ENCODE results near the gene RRP36. TPM values are rescaled to one million over a fixed set of nuclear protein-coding genes. Genes with fewer than 3 reads are reported as not detected.

RRP36 gene
- total and polyA plus RNA-seq, 2 donors from 2014 or later, result 49.2 to 55.2 TPM

DNA sequence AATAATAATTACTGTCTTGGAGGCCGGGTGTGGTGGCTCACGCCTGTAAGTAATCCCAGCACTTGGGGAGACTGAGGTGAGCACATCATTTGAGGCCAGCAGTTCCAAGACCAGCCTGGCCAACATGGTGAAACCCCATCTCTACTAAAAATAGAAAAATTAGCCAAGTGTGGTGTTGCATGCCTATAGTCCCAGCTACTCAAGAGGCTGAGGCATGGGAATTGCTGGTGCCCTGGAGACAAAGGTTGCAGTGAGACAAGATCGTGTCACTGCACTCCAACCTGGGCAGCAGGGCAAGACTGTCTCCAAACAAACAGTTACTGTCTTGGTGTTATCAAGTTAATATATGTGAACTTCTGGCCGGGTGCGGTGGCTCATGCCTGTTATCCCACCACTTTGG, 4.9 kb downstream of the RRP36 start:
- Histone ChIP-seq H3K9me3 (ENCODE audit: control insufficient read depth in 2 of 3, insufficient read depth in 1 of 3, low read length in 3 of 3) (no peaks in the 10 kb centered on the region), H3K9ac (ENCODE audit: low read length in 3 of 3) (no peak overlapping the region), H3K4me1 (ENCODE audit: control insufficient read depth in 2 of 3, insufficient read depth in 2 of 3, low read depth in 1 of 3, low read length in 3 of 3) (no peaks in the 10 kb centered on the region), H3K4me3 (ENCODE audit: low read length in 3 of 3) (no peak overlapping the region), H3K27me3 (ENCODE audit: control insufficient read depth, insufficient read depth, low read length) (no peaks in the 10 kb centered on the region), H3K36me3 (ENCODE audit: control insufficient read depth in 2 of 3, insufficient read depth in 3 of 3, low read length in 3 of 3) (peaks cover 7 to 38% (median 29%) of the 10 kb centered on the region in 3 donors), H3K27ac (ENCODE audit: low read depth in 2 of 2, low read length in 2 of 2) (no peak overlapping the region)
- TF ChIP-seq, protein P1, sequence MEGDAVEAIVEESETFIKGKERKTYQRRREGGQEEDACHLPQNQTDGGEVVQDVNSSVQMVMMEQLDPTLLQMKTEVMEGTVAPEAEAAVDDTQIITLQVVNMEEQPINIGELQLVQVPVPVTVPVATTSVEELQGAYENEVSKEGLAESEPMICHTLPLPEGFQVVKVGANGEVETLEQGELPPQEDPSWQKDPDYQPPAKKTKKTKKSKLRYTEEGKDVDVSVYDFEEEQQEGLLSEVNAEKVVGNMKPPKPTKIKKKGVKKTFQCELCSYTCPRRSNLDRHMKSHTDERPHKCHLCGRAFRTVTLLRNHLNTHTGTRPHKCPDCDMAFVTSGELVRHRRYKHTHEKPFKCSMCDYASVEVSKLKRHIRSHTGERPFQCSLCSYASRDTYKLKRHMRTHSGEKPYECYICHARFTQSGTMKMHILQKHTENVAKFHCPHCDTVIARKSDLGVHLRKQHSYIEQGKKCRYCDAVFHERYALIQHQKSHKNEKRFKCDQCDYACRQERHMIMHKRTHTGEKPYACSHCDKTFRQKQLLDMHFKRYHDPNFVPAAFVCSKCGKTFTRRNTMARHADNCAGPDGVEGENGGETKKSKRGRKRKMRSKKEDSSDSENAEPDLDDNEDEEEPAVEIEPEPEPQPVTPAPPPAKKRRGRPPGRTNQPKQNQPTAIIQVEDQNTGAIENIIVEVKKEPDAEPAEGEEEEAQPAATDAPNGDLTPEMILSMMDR (IDR thresholded peaks at IDR 0.05; ENCODE audit: borderline replicate concordance, extremely low read depth, insufficient read depth), result no peak
- intact Hi-C loops (cut with DNase I), result no loop called here
- DNase-seq (no peak), FAIRE-seq (no peak)

DNA sequence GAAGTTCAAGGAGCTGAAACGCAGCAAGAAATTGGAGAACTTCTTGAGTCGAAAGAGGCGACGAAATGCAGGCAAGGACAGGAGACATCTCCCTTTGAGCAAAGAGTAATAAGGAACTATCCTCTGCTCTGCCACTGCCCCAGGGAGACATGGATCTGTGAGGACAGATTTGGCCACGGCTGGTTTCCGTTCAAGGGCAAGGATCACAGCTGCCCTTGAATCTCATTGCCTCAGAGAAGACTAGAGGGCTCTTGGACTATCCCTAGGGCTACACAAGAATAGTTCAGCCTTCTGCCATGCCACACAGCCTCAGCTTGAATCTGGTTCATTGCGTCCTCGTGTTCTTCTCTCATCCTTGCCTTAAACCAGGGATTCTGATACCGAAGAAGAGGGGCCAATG, 7.7 kb downstream of the RRP36 start:
- Histone ChIP-seq H3K4me1 (ENCODE audit: control insufficient read depth in 2 of 3, insufficient read depth in 2 of 3, low read depth in 1 of 3, low read length in 3 of 3) (no peaks in the 10 kb centered on the region), H3K27me3 (ENCODE audit: control insufficient read depth, insufficient read depth, low read length) (no peaks in the 10 kb centered on the region), H3K36me3 (ENCODE audit: control insufficient read depth in 2 of 3, insufficient read depth in 3 of 3, low read length in 3 of 3) (peaks cover 7 to 39% (median 29%) of the 10 kb centered on the region in 3 donors), H3K9me3 (ENCODE audit: control insufficient read depth in 2 of 3, insufficient read depth in 1 of 3, low read length in 3 of 3) (no peaks in the 10 kb centered on the region), H3K9ac (ENCODE audit: low read length in 3 of 3) (no peak overlapping the region), H3K27ac (ENCODE audit: low read depth in 2 of 2, low read length in 2 of 2) (no peak overlapping the region), H3K4me3 (ENCODE audit: low read length in 3 of 3) (no peak overlapping the region)
- FAIRE-seq, result no peak
- DNase-seq, result no peak
- intact Hi-C loops (cut with DNase I), result no loop called here
- TF ChIP-seq, protein P1 (IDR thresholded peaks at IDR 0.05; ENCODE audit: borderline replicate concordance, extremely low read depth, insufficient read depth), result no peak

DNA sequence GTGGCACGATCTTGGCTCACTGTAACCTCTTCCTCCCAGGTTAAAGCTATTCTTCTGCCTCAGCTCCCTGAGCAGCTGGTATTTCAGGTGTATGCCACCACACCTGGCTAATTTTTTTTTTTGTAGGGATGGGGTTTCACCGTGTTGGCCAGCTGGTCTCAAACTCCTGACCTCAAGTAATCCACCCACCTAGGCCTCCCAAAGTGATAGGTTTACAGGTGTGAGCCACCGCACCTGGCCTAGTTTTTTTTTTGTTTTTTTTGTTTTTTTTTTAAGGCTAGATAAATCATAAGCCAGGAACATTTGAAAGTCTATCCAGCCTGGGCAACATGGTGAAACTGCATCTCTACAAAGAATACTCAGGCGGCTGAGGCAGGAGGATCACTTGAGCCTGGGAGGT, 10.9 kb downstream of the RRP36 start:
- DNase-seq (no peak), FAIRE-seq (no peak)
- no peaks in the 10 kb centered on the region for H3K27me3 ChIP-seq (ENCODE audit: control insufficient read depth, insufficient read depth, low read length)
- H3K36me3 ChIP-seq (ENCODE audit: control insufficient read depth in 2 of 3, insufficient read depth in 3 of 3, low read length in 3 of 3), result peaks cover 8 to 19% (median 18%) of the 10 kb centered on the region in 3 donors
- H3K4me1 ChIP-seq (ENCODE audit: control insufficient read depth in 2 of 3, insufficient read depth in 2 of 3, low read depth in 1 of 3, low read length in 3 of 3), result peaks cover 0 to 2% (median 0%) of the 10 kb centered on the region in 3 donors
- TF ChIP-seq, protein P1 (IDR thresholded peaks at IDR 0.05; ENCODE audit: borderline replicate concordance, extremely low read depth, insufficient read depth), result no peak
- H3K27ac ChIP-seq (ENCODE audit: low read depth in 2 of 2, low read length in 2 of 2), result no peak overlapping the region
- no peaks in the 10 kb centered on the region for H3K9me3 ChIP-seq (ENCODE audit: control insufficient read depth in 2 of 3, insufficient read depth in 1 of 3, low read length in 3 of 3)
- H3K4me3 ChIP-seq (ENCODE audit: low read length in 3 of 3), result no peak overlapping the region
- no peak overlapping the region for H3K9ac ChIP-seq (ENCODE audit: low read length in 3 of 3)
- intact Hi-C loops (cut with DNase I), result no loop called here

Data from kidney (tissue), 14 donors.